HG03095 (cell line): Measurements from ENCODE around the gene CSF3.

Source experiments
- ATAC-seq: cut with Tn5 transposase; IDR thresholded peaks from one replicate; pipeline ENCODE4 v1.9.1; 2021; ENCODE audit warnings: moderate library complexity; ENCODE audit not compliant: unreplicated experiment

The CSF3 gene

DNA sequence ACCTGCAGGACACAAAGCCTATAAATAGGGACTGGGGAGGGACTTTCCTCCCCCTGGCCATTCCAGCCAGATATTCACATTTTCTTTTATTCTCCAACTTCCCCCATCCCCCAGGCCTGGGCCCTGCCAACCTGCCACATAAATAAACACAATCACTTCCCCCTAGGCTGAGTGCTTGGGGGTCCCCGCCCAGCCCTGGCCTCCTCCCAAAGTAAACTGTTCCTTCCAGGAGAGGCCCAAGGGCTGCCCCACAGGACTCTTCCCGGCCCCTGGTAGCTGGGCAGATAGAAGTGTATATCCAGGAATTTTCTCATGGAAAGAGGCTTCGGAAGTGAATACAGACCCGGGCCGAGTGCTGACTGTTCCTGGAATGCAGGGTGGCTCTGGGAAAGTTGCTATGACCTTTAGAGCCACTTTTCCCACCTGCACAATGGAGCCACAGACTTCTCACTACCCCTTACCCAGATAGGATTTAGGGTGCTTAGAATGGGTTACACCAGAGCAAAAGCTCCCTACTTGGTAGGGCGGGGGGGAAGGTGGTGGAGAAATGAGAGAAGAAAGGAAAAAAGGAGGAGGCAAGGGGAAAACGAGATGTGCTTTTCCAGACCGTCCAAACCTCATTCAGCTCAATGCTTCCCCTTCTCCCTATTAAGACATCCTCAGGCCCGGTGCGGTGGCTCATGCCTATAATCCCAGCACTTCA, 8.5 kb downstream of the CSF3 start:
- ATAC-seq, result no peak

DNA sequence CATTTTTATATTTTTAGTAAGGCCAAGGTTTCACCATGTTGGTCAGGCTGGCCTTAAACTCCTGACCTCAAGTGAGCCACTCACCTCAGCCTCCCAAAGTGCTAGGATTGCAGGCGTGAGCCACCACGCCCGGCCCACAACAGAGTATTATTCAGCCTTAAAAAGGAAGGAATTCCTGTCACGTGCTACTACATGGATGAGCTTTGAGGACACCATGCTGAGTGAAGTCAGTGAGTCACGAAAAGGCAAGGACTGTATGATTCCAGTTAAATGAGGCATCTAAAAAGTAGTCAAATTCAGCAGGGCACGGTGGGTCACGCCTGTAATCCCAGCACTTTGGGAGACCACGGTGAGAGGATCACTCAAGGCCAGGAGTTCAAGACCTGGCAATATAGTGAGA, 9.7 kb downstream of the CSF3 start:
- ATAC-seq, result no peak

DNA sequence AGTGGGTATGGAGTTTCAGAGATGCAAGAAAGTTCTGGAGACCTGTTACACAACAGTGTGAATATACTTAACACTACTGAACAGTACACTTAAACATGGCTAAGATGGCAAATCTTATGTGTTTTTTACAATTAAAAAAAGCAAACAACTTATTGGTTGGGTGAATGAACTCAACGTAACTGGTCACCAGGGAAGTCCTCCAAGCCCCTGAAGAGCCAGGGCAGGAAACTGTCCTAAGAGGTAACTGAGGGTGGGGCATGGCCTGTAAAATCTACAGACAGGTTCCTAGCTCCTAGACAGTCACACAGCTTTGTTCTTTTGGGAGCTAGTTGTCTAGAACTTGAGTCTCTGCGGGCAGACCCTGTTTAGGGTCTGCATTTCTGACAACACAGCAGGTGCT, 10.3 kb downstream of the CSF3 start:
- ATAC-seq, result no peak

DNA sequence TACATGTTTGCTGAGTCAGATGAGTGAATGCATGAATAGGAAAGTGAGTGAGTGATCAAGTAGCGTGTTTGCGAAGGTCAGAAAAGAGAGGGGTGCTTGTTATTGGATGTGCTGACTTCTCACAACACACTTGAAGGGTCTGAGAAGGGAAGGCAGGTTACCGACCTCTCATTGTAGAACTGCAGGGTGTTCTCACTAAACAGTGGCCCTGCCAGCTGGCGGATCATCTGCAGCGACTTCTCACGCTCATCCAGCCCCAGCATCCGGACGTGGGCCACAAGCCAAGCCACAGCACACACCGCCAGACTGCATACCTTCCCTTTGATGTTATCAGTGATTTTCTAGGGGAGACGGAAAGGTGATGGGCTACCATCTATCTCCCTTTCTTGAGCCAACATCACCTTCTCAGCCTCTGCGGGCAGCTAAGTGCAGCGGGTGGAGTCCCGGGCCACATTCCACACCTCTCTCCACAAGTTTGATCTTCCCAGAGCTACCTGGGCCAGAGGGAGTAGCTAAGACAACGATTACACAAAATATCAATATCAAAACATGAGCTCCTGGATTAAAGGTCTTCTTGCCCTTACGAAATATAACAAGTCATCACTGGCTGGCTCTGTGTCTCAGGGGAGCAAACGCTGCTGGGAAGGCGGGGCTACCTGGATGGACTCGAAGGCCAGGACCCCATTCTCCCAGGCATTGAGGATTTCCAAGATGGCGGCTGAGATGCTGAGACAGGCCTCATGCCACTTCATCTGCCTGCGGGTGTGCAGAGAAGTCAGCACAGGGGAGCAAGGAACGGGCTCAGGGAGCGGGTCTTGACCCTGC, 11.0 kb downstream of the CSF3 start:
- no peak for ATAC-seq

DNA sequence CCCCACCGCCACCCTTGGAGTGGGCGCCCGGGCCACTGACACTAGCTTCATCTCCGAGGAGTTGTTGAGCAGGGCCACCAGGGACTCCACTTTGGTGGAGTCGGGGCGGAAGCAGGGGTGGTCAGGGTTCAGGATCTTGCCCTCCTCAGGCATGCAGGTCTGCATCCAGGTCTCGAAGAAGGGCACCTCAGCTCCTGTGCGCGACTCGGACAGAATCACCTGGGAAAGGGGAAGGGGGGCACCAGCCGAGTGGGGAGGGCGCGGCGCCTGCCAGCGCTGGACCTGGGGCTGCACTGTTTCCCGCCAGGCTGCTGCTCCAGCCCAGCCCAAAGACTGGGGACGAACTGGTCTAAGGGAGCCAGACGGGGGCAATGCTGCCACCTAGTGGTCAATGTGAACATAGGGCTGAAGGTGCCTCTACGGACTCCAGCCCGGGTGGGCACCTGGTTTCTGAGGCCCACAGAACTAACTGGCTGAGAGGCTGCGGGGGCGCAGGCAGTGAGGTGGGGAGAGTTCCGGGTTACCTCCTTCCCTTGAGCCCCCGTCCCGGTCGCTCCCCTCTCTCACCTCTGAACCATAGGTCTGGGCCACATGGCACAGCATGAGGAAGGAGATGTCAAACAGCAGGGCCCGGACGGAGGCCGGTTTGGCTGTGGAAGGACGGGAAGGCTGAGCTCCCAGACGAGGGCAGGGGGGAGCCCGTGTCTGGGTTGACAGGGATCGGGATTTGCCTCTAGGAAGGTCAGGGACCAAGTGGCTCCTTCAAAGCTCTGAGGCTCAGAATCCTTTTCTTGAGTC, 11.8 kb downstream of the CSF3 start:
- no peak for ATAC-seq

DNA sequence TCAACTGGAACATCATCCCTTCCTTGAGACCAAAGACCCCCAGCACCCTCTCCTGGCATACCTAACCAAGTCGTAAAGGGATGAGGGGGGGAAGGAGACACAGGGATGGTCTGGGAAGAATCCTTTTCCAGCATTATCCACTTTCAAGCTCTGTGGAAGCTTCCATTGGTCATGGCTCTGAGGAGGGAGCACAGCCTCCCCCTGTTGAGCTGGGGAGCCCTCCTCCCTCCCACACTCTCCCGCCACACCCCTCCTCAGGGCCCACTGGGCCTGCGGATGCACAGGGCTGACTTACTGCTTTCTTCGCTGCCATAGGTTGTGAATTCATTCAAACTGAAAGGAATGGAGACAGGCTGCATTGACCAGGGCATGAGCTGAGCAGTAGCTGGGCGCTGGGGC, 12.4 kb downstream of the CSF3 start:
- no peak for ATAC-seq

DNA sequence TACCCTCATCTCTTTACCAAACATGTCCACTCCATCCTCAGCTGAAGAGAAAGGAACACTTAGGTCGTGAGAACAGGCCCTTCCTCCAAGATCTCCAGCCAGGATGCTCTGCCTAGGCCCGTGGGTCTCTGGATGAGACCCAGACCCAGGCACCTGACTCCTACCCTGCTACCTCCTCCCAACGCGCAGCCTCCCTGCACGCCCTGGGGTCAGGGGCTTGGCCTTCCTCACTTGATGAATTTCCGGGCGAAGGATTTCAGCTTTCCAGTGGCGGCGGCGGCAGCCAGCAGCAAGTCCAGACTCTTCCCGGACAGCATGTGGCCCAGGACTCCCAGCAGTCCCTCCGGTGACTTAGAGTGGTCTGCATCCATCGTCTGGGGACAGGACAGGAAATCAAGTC, 13.4 kb downstream of the CSF3 start:
- no peak for ATAC-seq

DNA sequence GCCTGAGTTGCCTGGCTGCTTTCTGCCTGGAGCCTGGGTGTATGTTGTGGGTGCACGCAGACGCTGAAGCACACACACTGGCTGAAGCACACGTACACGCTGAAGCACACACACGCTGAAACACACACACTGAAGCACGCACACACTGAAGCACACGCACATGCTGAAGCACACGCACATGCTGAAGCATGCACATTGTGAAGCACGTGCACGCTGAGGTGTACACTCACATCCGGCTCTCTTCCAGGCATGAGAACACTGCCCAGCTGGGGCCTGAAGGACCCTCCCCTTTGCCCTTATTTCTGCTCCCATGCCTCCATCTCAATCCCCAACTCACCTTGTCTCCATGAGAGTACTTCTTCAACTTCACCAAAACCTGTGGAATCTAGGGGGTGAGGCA, 16.5 kb downstream of the CSF3 start:
- no peak for ATAC-seq

DNA sequence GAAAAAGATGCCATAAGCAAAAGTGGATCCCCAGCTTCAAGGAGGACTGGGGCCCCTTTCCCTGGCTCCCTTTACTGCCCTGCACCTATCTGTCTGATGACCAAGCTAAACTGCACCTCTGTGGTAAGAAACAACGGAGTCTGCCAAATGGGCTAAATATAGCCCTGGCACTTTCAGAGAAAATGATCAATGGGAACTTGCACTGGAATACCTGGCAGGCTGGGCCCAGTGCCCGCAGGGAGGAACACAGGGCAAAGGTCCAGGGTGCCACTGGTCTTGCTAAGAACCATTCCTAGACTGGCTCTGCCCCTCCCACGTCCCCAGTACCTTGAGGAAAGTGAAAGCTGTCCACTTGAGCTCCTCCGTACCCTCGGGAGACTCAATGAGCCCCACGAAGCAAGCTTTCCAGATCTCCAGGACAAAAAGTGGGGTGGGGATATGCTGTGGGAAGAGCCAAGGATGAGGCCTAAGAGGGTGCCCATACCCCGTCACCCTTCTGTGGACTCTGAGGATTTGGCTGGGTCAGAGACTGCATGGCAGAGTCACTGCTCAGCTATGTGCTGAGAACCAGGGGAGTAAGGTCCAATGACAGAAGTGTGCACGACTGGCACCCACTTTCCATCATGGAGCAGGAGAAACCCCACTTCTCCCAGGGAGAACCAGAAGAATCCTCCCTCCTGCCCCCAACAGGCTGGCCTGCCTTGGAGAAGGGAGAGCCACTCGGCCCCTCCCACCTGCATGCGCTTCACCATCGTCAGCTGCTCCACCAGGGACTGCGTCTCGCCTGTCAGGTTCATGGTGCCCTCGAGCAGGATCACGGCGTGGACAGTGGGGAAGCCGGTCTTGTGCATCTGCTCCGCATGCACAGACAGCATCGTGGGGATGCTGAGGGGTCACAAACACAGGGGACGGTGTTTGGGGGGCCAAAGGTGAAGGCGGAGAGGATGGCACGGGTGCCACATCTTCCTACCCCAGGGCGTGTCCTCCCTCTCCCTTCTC, 17.4 kb downstream of the CSF3 start:
- no peak for ATAC-seq

DNA sequence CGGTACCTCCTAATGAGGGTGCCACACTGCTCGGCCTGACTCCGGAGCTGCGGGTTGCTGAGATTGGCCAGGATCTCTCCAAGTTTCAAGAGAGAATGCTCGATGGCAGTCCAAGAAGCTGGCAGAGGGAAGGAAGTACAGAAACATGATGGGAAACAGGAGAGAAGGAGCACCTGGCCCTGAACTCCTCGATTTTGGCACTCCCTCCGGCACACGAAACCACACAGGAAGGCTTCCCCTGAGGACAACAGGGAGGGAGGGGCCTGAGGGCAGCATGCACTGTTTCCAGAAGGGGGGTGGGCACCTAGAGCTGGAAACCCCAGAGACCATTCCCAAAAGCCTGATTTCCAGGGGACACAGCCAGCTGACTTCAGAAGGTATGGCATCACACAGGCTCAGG, 18.1 kb downstream of the CSF3 start:
- ATAC-seq, result no peak

DNA sequence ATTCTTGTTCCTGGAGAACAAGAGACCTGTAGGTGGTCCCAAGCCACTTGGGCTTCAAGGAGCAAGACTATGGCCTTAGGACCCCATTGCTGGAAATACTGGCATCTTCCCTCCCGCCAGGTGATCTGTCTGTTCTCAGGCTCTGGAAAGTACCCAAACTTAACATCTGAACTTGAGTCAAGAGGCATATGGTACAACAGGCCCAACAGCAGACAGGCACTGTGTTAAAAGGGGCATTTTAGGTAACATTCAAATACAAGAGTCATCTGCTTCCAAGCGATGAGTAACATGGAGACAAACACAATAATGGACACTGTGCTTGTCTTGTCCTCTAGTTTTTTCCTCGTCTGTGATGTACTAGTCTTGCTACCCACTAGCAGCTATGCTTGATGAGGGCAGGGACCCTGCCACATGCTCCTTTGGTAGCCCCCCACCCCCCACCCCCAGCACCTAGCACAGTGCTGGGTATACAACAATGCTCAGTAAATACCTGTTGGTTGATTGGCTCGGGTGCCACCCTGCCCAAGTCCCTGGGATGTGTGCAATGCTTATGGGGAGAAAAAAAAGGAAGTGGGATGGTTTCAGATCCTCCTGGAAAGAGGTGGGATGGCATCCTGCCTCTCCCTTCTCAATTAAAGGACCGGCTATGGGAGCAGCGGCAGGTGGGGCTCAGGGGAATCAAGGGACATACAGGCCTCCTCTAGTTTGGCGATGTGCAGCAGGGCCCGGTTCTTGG, 19.4 kb downstream of the CSF3 start:
- ATAC-seq, result no peak

DNA sequence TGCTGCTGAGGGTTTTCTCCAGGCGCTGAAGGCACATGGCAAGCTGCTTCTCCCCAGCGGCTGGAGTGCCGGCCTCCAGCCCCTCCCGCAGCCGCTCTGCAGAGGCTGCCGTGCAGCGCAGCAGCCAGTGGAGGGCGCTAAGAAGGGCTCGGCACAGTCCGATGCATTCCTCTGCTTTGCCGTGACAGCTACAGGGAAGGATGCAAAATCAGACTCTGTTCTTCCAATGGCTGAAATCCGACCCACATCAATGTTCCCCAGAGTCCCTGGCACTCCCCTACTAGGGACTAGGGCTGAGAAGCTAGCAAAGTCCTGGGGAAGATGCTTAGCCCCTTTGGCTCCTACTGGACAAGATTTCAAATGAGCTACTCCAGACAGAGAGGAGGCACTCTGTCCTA, 19.9 kb downstream of the CSF3 start:
- ATAC-seq, result no peak

DNA sequence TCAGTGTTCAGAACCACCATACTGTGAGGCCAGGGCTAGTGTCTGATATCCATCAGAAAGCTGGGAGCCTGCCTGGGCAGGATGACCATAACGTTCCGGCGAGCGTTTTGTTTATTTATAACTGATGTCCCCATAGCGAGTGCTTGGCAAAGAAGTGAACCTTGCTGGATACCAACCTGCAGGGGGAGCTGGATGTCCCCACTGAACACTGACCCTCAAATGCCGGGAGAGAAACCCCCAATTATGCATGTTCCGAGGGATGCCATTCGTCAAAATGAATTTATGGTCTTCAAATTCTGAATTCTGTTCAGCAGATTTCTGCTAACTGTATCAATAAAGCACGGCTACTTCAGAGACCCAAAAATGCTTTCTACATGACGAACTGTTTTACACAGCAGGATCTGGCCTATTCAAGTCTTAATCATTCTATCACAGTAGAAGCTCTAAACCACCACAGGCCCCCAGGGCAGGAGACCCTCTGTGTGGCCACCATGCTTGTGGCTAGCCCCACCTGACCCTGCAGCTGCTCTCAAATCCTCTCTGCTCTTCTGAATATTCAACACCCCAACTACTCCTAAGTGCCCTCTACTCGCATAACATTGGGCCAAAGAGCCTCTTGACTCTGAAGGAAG, 23.8 kb downstream of the CSF3 start:
- no peak for ATAC-seq

DNA sequence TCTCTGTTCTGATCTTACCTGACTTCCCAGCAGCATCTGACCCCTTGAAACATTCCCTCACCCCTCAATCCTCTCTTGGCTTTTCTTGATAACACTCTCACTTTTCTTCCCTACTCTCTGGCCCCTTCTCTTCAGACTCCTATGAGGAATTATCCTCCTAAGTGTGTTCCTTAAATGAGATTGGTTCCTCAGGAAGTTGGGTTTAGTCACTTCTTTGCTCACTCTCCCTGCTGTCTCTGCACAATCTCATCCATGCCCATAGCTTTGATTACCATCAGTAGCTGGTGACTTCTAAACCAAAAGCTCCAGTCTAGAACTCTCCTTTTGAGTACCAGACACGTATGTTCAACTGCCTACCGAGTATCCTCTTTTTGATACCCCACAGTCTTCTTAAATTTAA, 26.0 kb downstream of the CSF3 start:
- no peak for ATAC-seq

DNA sequence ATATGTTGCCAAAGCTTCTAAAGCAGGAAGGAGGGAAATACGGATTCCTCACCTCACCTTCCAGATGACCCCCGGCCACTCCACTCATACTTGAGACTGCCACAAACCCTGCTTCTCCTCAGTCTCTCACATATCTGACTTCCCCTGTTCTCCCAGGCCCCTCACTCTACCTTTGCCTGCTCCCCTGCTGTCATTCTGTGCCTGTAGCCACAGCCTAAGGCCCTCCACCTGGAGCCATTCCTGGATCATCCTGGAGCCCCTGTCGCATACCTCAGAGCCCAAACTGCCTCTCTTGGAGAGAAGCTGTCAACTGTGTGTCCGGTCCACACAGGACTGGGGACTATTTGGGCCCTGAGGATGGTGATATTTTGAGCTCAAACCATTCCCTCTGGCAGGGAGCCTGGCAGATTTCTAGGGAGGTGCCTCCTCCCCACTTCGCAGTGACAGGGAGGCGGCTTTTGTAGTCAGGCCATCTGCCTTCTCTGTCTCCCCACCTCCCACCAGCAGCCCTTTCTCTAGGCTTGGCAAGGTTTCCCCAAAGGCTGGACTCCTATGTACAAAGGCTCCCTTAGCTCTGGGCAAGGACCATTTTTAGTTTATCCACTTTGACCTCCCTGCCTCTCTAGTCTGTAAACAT, 41.3 kb downstream of the CSF3 start:
- ATAC-seq, result no peak

DNA sequence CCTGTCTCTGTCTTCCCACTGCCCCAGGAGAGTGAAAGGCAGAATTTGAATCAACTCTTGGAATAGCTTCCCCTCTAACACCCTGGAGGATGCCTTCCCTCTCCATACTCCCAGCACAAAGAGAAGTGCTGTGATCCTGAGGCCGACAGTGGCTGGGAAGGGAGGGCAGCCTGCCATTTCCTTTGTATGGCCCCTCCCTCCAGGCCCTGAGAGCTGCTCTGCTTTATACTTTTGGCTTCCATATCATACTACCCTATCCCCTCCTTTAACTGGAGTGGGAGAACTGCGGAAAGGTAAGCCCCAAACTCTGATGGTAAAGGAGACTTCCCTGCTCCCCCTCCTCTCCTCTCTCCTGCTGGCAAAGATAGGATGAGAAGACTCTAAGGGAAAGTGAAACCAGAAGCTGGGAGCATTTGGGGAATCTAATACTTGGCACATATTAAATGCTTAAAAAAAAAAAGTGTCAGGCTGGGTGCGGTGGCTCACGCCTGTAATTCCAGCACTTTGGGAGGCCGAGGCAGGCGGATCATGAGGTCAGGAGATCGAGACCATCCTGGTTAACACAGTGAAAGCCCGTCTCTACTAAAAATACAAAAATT, 43.0 kb downstream of the CSF3 start:
- ATAC-seq, result no peak

DNA sequence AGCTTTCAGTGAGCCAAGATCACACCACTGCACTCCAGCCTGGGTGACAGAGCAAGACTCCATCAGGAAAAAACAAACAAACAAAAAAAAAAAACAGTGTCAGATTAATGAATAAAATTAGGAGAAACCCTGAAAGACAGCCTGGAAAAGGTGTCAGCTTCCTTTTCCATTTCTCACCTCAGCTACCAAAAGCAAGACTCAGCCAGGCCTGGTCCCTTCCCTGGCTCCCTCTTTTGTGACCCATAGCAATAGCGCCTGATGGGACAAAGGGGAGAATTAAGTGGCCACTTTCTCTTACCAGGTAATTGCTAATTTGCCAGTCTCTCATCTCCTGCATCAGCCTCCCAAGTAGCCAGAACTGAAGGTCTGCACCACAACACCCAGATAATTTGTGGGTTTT, 43.6 kb downstream of the CSF3 start:
- no peak for ATAC-seq

DNA sequence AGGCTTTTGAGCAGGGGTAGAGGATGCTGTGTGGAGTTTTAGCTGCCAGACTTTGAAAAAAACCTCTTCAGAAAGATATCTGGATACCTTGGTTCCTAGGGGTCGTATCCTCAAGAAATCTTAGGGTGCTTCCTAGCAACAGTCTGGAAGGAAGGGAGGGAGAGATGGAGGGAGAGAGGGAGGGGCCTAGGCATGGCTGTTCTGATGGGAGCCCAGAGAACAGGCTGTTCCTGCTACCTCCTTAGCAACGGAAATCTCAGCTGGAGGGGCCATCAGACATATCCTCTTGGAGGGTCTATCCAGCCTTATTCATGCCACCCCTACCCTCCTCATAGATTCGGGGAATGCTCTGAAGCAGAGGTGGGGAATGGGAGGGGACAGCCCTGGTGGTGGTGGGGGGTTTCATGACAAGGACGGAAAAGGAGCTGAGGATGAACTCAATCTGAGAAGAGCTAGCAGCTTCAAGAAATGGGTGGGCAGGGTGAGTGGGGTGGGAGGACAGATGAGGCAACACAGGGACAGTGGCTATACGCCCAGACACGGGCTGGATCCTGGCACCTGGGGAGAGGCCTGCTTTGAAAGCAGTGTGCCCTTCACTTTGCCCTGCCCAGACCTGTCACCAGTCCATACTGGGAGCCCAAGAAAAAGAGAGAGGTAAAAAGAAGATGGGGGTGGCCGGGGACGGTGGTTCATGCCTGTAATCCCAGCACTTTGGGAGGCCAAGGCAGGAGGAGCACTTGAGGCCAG, 44.7 kb downstream of the CSF3 start:
- ATAC-seq, result no peak
